ENCODE measurements around the gene MYO19.

MYO19 gene

GRCh38 chr17:36534840-36535668 is at the start of gene MYO19, which contains the start of gene PIGW:
Gene MYO19 (minus strand): TSS chr17:36534868. CDS start chr17:36532538, 2,330 bp downstream.
Gene PIGW (plus strand): TSS chr17:36534987. CDS start chr17:36537102, 2,115 bp downstream.
- DNase-seq (ENCODE audit: low read depth in 4 of 4, low spot score in 1 of 4), result peak; percentile 75 to 85 (median 79)

GRCh38 chr17:36583787-36584186 is 49.1 kb upstream of the MYO19 start:
- DNase-seq (ENCODE audit: low read depth in 4 of 4, low spot score in 1 of 4), result no peak

GRCh38 chr17:36578671-36579070 is 44.0 kb upstream of the MYO19 start:
- DNase-seq (ENCODE audit: low read depth in 4 of 4, low spot score in 1 of 4), result no peak

- no peak for DNase-seq (ENCODE audit: low read depth in 4 of 4, low spot score in 1 of 4)
These were observed 42.1 kb upstream of the MYO19 start for GRCh38 chr17:36576793-36577192.

- DNase-seq (ENCODE audit: low read depth in 4 of 4, low spot score in 1 of 4), result no peak
These were observed 40.4 kb upstream of the MYO19 start for GRCh38 chr17:36575028-36575427.

- DNase-seq (ENCODE audit: low read depth in 4 of 4, low spot score in 1 of 4), result no peak
These were observed 31.4 kb upstream of the MYO19 start for GRCh38 chr17:36566081-36566480.

- DNase-seq (ENCODE audit: low read depth in 4 of 4, low spot score in 1 of 4), result no peak
These were observed 18.8 kb upstream of the MYO19 start for GRCh38 chr17:36553459-36553858.

GRCh38 chr17:36550491-36551417 is 16.1 kb upstream of the MYO19 start:
- no peak for DNase-seq (ENCODE audit: low read depth in 4 of 4, low spot score in 1 of 4)

GRCh38 chr17:36547776-36548175 is 13.1 kb upstream of the MYO19 start:
- DNase-seq (ENCODE audit: low read depth in 4 of 4, low spot score in 1 of 4), result no peak

- DNase-seq (ENCODE audit: low read depth in 4 of 4, low spot score in 1 of 4), result no peak
These were observed 11.9 kb upstream of the MYO19 start for GRCh38 chr17:36546418-36547093.

GRCh38 chr17:36545465-36546417 is 11.1 kb upstream of the MYO19 start:
- peak; percentile 78 to 93 (median 90) for DNase-seq (ENCODE audit: low read depth in 4 of 4, low spot score in 1 of 4)

- DNase-seq (ENCODE audit: low read depth in 4 of 4, low spot score in 1 of 4), result peak in 1 of 4 experiments; percentile 60
These were observed 10.4 kb upstream of the MYO19 start for GRCh38 chr17:36545077-36545464.

- peak; percentile 74 to 86 (median 82) for DNase-seq (ENCODE audit: low read depth in 4 of 4, low spot score in 1 of 4)
These were observed 9.8 kb upstream of the MYO19 start, which contains the start of gene GGNBP2 for GRCh38 chr17:36544307-36545076. Gene GGNBP2 (plus strand): TSS chr17:36544919. CDS start chr17:36545725, 806 bp downstream.

- no peak for DNase-seq (ENCODE audit: low read depth in 4 of 4, low spot score in 1 of 4)
These were observed 9.3 kb upstream of the MYO19 start for GRCh38 chr17:36544044-36544306.

GRCh38 chr17:36542755-36543154 is 8.1 kb upstream of the MYO19 start:
- DNase-seq (ENCODE audit: low read depth in 4 of 4, low spot score in 1 of 4), result no peak

- no peak for DNase-seq (ENCODE audit: low read depth in 4 of 4, low spot score in 1 of 4)
These were observed 6.0 kb upstream of the MYO19 start for GRCh38 chr17:36540696-36541095.

- no peak for DNase-seq (ENCODE audit: low read depth in 4 of 4, low spot score in 1 of 4)
These were observed 1.0 kb upstream of the MYO19 start for GRCh38 chr17:36535669-36536081.

GRCh38 chr17:36533935-36534839 is 481 bp downstream of the MYO19 start:
- peak in 2 of 4 experiments; percentile 28 to 54 for DNase-seq (ENCODE audit: low read depth in 4 of 4, low spot score in 1 of 4)

Data from stimulated activated CD4-positive, alpha-beta T cell treated with anti-CD3 and anti-CD28 coated beads, Interleukin-1b, Interleukin-23, amount 100 ng/mL, for 24 hours (primary cell).